Osteocyte (in vitro differentiated cells): ENCODE data around the gene CACHD1. TPM values are rescaled to one million over a fixed set of nuclear protein-coding genes. Genes with fewer than 3 reads are reported as not detected.
"Not testable (repeated sequence)": the region's sequence is repeated elsewhere in the genome, so short reads cannot be mapped to it uniquely, and the experiment has no call there.

Source experiments
- DNase-seq: peaks from one replicate; pipeline ENCODE4 v3.0.0; 2021; ENCODE audit warnings: mixed read lengths; ENCODE audit not compliant: unreplicated experiment; ENCODE audit errors: extremely low spot score
- H3K27ac Mint-ChIP-seq: one replicate; pipeline ENCODE4 v1.8.0; 2021; ENCODE audit warnings: mild to moderate bottlenecking, mixed read lengths; ENCODE audit not compliant: unreplicated experiment
- H3K27me3 Mint-ChIP-seq: one replicate; pipeline ENCODE4 v1.8.0; 2021; ENCODE audit warnings: mixed read lengths; ENCODE audit not compliant: unreplicated experiment
- H3K36me3 Mint-ChIP-seq: one replicate; pipeline ENCODE4 v1.8.0; 2021; ENCODE audit warnings: mixed read lengths; ENCODE audit not compliant: unreplicated experiment
- H3K4me1 Mint-ChIP-seq: one replicate; pipeline ENCODE4 v1.8.0; 2021; ENCODE audit warnings: mixed read lengths; ENCODE audit not compliant: unreplicated experiment
- H3K4me3 Mint-ChIP-seq: one replicate; pipeline ENCODE4 v1.8.0; 2021; ENCODE audit warnings: mild to moderate bottlenecking, moderate library complexity, mixed read lengths; ENCODE audit not compliant: unreplicated experiment
- H3K9me3 Mint-ChIP-seq: one replicate; pipeline ENCODE4 v1.8.0; 2021; ENCODE audit warnings: mixed read lengths; ENCODE audit not compliant: unreplicated experiment
- CTCF ChIP-seq: fragments of 200-600 bp; sonication (generic); IDR thresholded peaks from 2 replicates; pipeline ENCODE4 v1.5.0; 2021; ENCODE audit warnings: antibody characterized with exemption, mild to moderate bottlenecking, moderate library complexity
- total RNA-seq: library from RNA; stranded (reverse); gene quantifications from 2 replicates; pipeline ENCODE4 v1.2.1, GENCODE V29; 2021

Gene CACHD1
- total RNA-seq, 1 donor from 2014 or later, result 5.5 TPM

DNA sequence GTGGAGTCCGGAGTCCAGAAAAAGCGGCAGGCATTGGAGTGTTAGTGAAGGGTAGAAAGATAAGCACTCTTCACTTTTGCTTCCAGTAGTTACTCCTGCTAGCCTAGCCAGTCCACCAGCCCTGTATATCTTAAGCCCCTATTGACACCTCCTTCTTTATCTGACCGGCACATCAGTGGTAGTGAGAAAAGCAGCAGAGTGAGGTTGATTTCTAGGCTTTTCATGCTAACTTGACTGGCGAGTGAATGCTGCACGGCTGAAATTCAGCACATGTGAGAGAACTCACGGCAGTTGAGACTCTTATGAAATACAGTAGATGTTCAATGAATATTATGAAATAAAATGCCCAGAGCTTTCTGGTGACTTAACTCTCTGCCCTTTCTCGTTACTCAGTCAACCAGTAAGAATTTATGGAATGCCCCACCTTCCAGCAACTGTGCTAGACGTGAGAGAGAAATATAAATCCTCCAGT lies 128.2 kb downstream of the CACHD1 start:
- Mint-ChIP-seq H3K27ac (no peak overlapping the region), H3K9me3 (no peaks in the 10 kb centered on the region), H3K4me1 (peaks cover 13% of the 10 kb centered on the region), H3K4me3 (no peak overlapping the region), H3K27me3 (no peaks in the 10 kb centered on the region), H3K36me3 (no peaks in the 10 kb centered on the region)
- no peak for DNase-seq
- TF ChIP-seq CTCF, result no peak

DNA sequence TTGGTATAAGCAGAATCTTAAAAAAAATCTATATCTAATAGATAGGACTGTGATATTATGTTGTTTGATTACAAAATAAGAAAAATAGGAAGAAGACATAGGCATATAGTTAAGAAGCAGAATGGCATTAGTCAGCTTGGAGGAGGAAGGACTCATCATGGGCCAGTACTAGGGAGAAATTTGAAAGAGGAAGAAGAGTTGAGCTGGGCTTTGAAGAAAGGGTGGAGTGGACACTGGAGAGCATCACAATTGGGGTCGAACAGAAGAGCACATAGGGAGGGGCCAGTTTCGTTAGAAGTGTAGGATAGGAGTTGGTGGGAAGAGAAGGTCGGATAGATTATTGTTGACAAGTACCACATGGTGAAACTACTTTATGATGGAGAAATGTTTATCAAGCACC lies 129.3 kb downstream of the CACHD1 start:
- H3K27ac Mint-ChIP-seq, result no peak overlapping the region
- H3K4me1 Mint-ChIP-seq, result peaks cover 13% of the 10 kb centered on the region
- no peak for DNase-seq
- TF ChIP-seq CTCF, result no peak
- no peaks in the 10 kb centered on the region for H3K27me3 Mint-ChIP-seq
- no peaks in the 10 kb centered on the region for H3K9me3 Mint-ChIP-seq
- no peaks in the 10 kb centered on the region for H3K36me3 Mint-ChIP-seq
- no peak overlapping the region for H3K4me3 Mint-ChIP-seq

GRCh38 chr1:64601207-64601606 lies 131.3 kb downstream of the CACHD1 start:
- DNase-seq, result no peak
- TF ChIP-seq CTCF, result no peak
- Mint-ChIP-seq H3K27me3 (no peaks in the 10 kb centered on the region), H3K36me3 (no peaks in the 10 kb centered on the region), H3K4me1 (peaks cover 13% of the 10 kb centered on the region), H3K9me3 (no peaks in the 10 kb centered on the region), H3K27ac (no peak overlapping the region), H3K4me3 (no peak overlapping the region)

GRCh38 chr1:64608005-64608650 lies 138.2 kb downstream of the CACHD1 start:
- Mint-ChIP-seq H3K9me3 (no peaks in the 10 kb centered on the region), H3K4me3 (no peak overlapping the region), H3K4me1 (no peaks in the 10 kb centered on the region), H3K27ac (no peak overlapping the region), H3K27me3 (no peaks in the 10 kb centered on the region), H3K36me3 (no peaks in the 10 kb centered on the region)
- no peak for TF ChIP-seq CTCF
- no peak for DNase-seq

DNA sequence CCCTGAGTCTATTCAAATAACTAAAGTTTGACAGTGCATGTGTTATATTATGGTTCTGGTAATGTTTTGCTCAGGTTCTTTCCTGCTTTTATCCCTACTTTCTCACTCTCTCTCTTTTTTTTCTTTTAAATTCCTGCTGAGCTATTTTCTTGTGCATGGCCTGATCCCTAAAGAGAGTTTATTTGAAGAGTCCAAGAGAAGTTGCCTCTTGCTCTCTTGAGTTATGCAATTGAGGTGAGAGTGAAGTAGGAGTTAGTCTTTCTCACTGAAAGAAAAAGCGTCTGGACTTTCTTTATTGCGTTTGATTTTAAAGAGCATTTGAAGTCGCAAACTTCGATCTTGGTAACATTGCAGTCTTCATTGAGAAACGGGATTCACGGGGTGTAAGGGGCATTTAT lies 138.7 kb downstream of the CACHD1 start:
- Mint-ChIP-seq H3K27ac (no peak overlapping the region), H3K4me3 (no peak overlapping the region), H3K36me3 (no peaks in the 10 kb centered on the region), H3K9me3 (no peaks in the 10 kb centered on the region), H3K27me3 (no peaks in the 10 kb centered on the region), H3K4me1 (no peaks in the 10 kb centered on the region)
- TF ChIP-seq CTCF, result no peak
- DNase-seq, result no peak

DNA sequence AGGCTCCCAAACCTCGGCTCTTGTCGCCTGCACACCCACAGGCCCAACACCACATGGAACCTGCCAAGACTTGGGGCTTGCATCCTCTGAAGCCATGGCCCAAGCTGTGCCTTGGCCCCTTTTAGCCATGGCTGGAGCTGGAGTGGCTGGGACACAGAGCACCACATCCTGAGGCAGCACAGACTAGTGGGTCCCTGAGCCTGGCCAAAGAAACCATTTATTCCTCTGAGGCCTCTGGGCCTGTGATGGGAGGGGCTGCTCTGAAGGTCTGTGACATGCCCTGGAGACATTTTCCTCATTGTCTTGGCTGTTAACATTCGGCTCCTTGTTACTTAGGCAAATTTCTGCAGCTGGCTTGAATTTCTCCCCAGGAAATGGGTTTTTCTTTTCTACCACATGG lies 141.0 kb downstream of the CACHD1 start:
- H3K9me3 Mint-ChIP-seq, H3K27ac Mint-ChIP-seq, H3K36me3 Mint-ChIP-seq, DNase-seq, H3K4me1 Mint-ChIP-seq, H3K4me3 Mint-ChIP-seq, H3K27me3 Mint-ChIP-seq: not testable (repeated sequence)
